GM18502 (cell line): Measurements from ENCODE around the gene PBXIP1.
"Not testable (repeated sequence)": the region's sequence is repeated elsewhere in the genome, so short reads cannot be mapped to it uniquely, and the experiment has no call there.

Experiments used
- ATAC-seq: cut with Tn5 transposase; IDR thresholded peaks from one replicate; pipeline ENCODE4 v1.9.1; 2021; ENCODE audit warnings: mild to moderate bottlenecking; ENCODE audit not compliant: unreplicated experiment, poor library complexity

The PBXIP1 gene

GRCh38 chr1:154994591-154994990 lies 38.7 kb upstream of the PBXIP1 start:
- no peak for ATAC-seq

- ATAC-seq: no peak
Observed at GRCh38 chr1:154994269-154994587, 38.3 kb upstream of the PBXIP1 start.

GRCh38 chr1:154993572-154994268 lies 37.8 kb upstream of the PBXIP1 start, which contains the start of gene LENEP:
Gene LENEP (plus strand): TSS chr1:154993586. CDS start chr1:154993608, 22 bp downstream.
- no peak for ATAC-seq

- no peak for ATAC-seq
Observed at GRCh38 chr1:154992721-154993571, 37.0 kb upstream of the PBXIP1 start.

DNA sequence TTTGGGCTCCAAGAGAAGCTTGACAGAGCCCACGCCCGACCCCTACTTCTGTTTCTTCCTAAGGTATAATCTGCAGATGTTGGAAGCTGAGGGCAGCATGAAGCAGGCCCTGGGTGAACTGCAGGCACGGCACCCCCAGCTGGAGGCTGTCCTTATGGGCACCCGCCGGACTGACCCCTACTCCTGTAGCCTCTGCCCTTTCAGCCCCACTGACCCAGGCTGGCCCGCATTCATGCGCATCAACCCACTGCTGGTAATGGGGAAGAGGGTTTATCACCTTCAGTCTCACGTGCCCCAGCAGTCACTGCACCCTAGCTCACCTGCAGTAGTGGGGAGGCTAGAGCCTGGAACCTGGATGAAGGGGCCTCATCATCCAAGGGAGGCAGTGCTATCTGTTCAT lies 34.4 kb upstream of the PBXIP1 start:
- no peak for ATAC-seq

DNA sequence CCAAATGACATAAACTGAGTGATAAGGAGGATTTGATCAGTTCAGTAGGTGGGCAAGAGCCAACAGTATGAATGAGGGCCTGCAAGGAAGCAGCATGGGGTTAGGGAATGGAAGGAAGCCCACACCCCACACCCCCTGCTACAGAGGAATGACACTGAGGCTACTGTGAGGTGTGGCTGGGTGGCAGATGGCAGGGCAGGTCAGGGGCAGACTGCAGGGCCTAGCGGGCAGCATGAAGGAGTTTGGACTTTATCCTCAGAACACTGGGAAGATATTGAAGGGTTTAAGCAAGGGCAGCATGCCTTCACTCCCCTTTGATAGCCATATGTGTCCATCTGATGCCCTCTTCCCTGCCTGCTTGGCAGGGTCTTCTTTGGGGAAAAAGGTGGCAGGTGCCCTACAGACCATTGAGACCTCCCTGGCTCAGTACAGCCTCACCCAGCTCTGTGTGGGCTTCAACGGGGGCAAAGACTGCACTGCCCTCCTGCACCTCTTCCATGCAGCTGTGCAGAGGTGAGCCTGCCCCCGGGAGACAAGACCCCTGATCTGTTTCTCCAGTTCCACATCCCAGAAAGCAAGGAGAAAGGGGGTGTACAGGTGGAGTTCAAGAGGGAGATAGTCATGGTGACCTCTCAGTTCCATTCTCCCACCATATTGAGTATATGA lies 33.4 kb upstream of the PBXIP1 start:
- ATAC-seq: no peak

DNA sequence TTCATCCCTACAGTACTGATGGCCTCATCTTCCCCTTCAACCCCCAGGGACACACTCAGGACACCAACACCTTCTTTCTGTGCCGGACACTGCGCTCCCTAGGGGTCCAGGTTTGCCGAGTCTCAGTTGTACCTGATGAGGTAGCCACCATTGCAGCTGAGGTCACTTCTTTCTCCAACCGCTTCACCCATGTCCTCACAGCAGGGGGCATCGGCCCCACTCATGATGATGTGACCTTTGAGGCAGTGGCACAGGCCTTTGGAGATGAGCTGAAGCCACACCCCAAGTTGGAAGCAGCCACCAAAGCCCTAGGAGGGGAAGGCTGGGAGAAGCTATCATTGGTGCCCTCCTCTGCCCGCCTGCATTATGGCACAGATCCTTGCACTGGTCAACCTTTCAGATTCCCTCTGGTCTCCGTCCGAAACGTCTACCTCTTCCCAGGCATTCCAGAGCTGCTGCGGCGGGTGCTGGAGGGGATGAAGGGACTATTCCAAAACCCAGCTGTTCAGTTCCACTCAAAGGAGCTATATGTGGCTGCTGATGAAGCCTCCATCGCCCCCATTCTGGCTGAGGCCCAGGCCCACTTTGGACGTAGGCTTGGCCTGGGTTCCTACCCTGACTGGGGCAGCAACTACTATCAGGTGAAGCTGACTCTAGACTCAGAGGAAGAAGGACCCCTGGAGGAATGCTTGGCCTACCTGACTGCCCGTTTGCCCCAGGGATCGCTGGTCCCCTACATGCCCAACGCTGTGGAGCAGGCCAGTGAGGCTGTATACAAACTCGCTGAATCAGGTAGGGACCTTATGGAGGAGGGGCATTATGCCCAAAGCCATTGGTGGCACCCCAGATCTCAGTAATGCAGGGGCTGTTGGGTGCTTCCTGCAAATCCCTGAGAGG lies 32.4 kb upstream of the PBXIP1 start:
- ATAC-seq: no peak

GRCh38 chr1:154987326-154987725 lies 31.4 kb upstream of the PBXIP1 start:
- no peak for ATAC-seq

DNA sequence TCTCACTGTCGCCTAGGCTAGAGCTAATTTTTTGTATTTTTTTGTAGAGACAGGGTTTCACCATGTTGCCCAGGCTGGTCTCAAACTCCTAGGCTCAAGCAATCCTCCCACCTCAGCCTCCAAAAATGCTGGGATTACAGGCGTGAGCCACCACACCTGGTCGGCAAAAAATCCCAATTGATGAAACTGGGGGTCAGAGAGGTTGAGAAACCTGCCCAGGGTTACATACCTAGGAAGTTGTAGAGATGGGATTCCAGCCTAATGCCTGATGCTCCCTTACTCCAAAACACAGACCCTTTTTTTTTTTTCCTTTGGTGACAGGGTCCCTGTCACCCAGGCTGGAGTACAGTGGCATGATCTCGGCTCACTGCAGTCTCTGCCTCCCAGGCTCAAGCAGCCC lies 30.8 kb upstream of the PBXIP1 start:
- ATAC-seq: not testable (repeated sequence)

DNA sequence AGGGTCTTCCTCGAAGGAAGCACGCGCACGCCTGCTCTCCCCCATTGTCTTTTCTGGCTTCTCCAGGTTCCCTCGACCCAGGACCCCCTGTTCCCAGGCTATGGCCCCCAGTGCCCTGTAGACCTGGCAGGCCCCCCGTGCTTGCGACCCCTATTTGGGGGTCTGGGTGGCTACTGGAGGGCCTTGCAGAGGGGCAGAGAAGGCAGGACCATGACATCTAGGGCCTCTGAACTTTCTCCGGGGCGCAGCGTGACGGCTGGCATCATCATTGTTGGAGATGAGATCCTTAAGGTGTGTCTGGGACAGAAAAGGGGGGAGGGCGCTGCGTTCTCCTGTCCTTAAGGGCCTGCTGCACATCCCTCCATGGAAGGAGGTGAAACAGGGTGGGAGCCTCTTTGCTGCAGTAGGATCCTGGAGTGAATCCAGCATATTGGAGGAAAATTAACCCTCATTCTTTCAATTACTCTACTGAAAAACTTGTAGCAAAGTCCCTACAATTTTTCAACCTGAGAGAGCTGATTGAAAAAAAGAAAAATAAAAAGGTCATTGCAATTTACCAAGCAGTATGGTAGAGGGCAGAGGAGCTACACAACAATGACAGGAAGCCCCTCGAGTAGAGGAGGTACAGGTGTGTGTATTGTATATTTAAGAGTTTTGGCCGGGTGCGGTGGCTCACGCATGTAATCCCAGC lies 28.0 kb upstream of the PBXIP1 start:
- ATAC-seq: no peak

- ATAC-seq: peak; percentile 98
Observed at GRCh38 chr1:154982897-154983648, 27.2 kb upstream of the PBXIP1 start, which contains the start of gene FLAD1. Gene FLAD1 (plus strand): TSS chr1:154983344. CDS start chr1:154983695, 351 bp downstream.

DNA sequence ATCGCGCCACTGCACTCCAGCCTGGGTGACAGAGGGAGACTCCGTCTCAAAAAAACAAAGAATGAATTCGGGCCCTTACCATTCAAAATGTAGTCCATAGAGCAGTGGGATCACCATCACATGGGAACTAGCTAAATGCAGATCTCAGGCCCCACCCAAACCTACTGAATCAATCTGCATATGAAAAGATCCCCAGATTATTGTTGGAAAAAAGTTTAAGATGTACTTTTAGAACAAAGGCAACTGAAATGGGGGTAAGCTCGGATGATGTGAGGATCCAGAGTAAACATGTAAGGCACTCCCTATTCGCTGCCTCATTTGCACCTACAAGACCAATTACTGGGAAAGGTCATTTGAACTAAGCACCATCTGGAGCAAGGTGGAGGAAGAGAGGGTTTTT lies 26.4 kb upstream of the PBXIP1 start:
- ATAC-seq: no peak

GRCh38 chr1:154978360-154978759 lies 22.5 kb upstream of the PBXIP1 start:
- ATAC-seq: no peak

- not testable (repeated sequence) for ATAC-seq
Observed at GRCh38 chr1:154977762-154978161, 21.9 kb upstream of the PBXIP1 start.

- ATAC-seq: no peak
Observed at GRCh38 chr1:154975409-154976059, 19.6 kb upstream of the PBXIP1 start.

DNA sequence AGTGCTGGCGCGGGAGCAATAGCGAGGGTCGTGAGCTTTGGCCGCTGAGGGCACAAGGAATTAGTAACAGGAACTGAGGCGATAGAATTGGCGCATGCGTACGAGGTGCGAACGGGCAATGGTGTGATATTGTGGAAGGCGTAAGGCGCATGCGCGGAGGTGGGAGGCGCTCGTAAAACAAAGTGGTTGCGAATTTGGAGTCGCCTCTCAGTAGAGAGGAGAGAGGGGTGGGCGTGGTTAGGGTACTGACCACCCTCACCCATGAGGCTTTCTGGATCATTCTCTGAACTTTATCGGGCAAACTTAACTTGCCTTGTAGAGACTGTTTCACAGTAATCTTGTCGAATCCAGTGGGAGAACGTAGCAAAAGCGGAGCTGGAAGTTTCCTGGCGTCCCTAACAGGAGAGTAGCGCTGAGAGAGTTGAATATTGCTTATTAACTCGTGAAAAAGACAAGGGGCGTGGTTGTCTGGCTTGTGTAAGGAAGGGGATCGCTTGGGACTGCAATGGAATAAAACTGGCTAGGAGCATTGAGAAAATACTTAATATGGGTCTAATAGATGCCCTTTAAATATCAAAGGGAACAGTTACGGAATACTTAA lies 19.0 kb upstream of the PBXIP1 start:
- ATAC-seq: peak; percentile 37

GRCh38 chr1:154974102-154974807 lies 18.4 kb upstream of the PBXIP1 start, which contains the start of gene CKS1B:
Gene CKS1B (plus strand): TSS chr1:154974681. CDS start chr1:154974746, 65 bp downstream.
- peak; percentile 72 for ATAC-seq
